CD8-positive, alpha-beta memory T cell (primary cell): ENCODE measurements around the gene ORAI3. TPM values are rescaled to one million over a fixed set of nuclear protein-coding genes. Genes with fewer than 3 reads are reported as not detected.
A peak's percentile ranks its signal among the peaks of the same experiment; 100 is the strongest.

Source experiments
- CTCF ChIA-PET: fragments of 350-600 bp; sonication (Branson Sonifier 250); formaldehyde crosslinking; loops from one replicate; lab custom pipeline; 2021; ENCODE audit warnings: antibody characterized with exemption; lab: Charles Lee
- POLR2A ChIA-PET: fragments of 350-600 bp; sonication (Branson Sonifier 250); formaldehyde crosslinking; loops from one replicate; lab custom pipeline; 2021; ENCODE audit warnings: antibody characterized with exemption; lab: Charles Lee
- DNase-seq, 5 donors: peaks; one replicate each; pipeline versions ENCODE4 v3.0.0 to v3.0.0-alpha.2; 2020 to 2022; ENCODE audit warnings: mixed read lengths in 1 of 5
- H3K27ac ChIP-seq: one replicate; pipeline ENCODE4 v1.7.0; 2013; ENCODE audit warnings: low read depth, mild to moderate bottlenecking, low read length, moderate library complexity
- H3K27me3 ChIP-seq: 2 replicates; pipeline ENCODE4 v1.7.0; 2013; ENCODE audit warnings: low read length, mild to moderate bottlenecking; ENCODE audit not compliant: insufficient read depth, poor library complexity, severe bottlenecking
- H3K36me3 ChIP-seq: 2 replicates; pipeline ENCODE4 v1.7.0; 2013; ENCODE audit warnings: mild to moderate bottlenecking, low read length, moderate library complexity; ENCODE audit not compliant: insufficient read depth
- H3K4me1 ChIP-seq: 2 replicates; pipeline ENCODE4 v1.7.0; 2013; ENCODE audit warnings: mild to moderate bottlenecking, low read length, moderate library complexity; ENCODE audit not compliant: insufficient read depth
- H3K4me3 ChIP-seq: 2 replicates; pipeline ENCODE4 v1.7.0; 2013; ENCODE audit warnings: mild to moderate bottlenecking, low read length
- H3K9me3 ChIP-seq: 2 replicates; pipeline ENCODE4 v1.7.0; 2013; ENCODE audit warnings: mild to moderate bottlenecking, low read length
- H3K27ac Mint-ChIP-seq, 8 donors: one replicate each; pipeline ENCODE4 v1.8.0; 2020 to 2021; ENCODE audit warnings: mixed read lengths in 8 of 8, mild to moderate bottlenecking in 6 of 8, inconsistent platforms in 3 of 8, moderate library complexity in 3 of 8
- H3K27me3 Mint-ChIP-seq, 2 donors: one replicate each; pipeline ENCODE4 v1.8.0; 2020 to 2021; ENCODE audit warnings: mixed read lengths in 2 of 2, mild to moderate bottlenecking in 1 of 2, moderate library complexity in 1 of 2
- H3K36me3 Mint-ChIP-seq, 3 donors: one replicate each; pipeline ENCODE4 v1.8.0; 2020 to 2021; ENCODE audit warnings: mixed read lengths in 3 of 3, inconsistent platforms in 1 of 3, mild to moderate bottlenecking in 1 of 3
- H3K4me1 Mint-ChIP-seq, 3 donors: one replicate each; pipeline ENCODE4 v1.8.0; 2020 to 2021; ENCODE audit warnings: mixed read lengths in 3 of 3, inconsistent platforms in 1 of 3, mild to moderate bottlenecking in 1 of 3
- H3K4me3 Mint-ChIP-seq, 7 donors: one replicate each; pipeline ENCODE4 v1.8.0; 2020 to 2021; ENCODE audit warnings: mixed read lengths in 7 of 7, mild to moderate bottlenecking in 6 of 7, moderate library complexity in 4 of 7, inconsistent platforms in 2 of 7
- H3K9me3 Mint-ChIP-seq, 5 donors: one replicate each; pipeline ENCODE4 v1.8.0; 2020 to 2022; ENCODE audit warnings: mixed read lengths in 5 of 5, mild to moderate bottlenecking in 3 of 5, moderate library complexity in 2 of 5, inconsistent platforms in 1 of 5
- polyA plus RNA-seq: library from polyadenylated mRNA; unstranded; fragments of 300-500 nt; fragmentation: Illumina TruSeq; gene quantifications from one replicate; pipeline ENCODE4 v1.2.3, GENCODE V29; 2021
- total RNA-seq, 2 experiments: library from RNA; stranded (reverse); gene quantifications; one replicate each; pipeline ENCODE4 v1.2.3, GENCODE V29; 2021

The ORAI3 gene
- total and polyA plus RNA-seq, 3 experiments from 2014 or later, result 8.5 to 25.8 (median 8.8) TPM

- H3K4me1 ChIP-seq, result no peaks in the 10 kb centered on the region
- no peak overlapping the region for H3K27ac Mint-ChIP-seq
- ChIA-PET CTCF (no interaction called here), POLR2A (no interaction called here)
- no peak overlapping the region for H3K27ac ChIP-seq
- H3K27me3 Mint-ChIP-seq, result no peaks in the 10 kb centered on the region
- H3K36me3 Mint-ChIP-seq, result peaks cover 26 to 84% (median 33%) of the 10 kb centered on the region in 3 donors
- H3K27me3 ChIP-seq, result no peaks in the 10 kb centered on the region
- no peaks in the 10 kb centered on the region for H3K9me3 Mint-ChIP-seq
- no peaks in the 10 kb centered on the region for H3K9me3 ChIP-seq
- peaks cover 0 to 7% (median 7%) of the 10 kb centered on the region in 3 donors for H3K4me1 Mint-ChIP-seq
- no peak for DNase-seq
- peaks cover 51% of the 10 kb centered on the region for H3K36me3 ChIP-seq
- no peak overlapping the region for H3K4me3 ChIP-seq
- H3K4me3 Mint-ChIP-seq, result no peak overlapping the region
These were observed 20.5 kb downstream of the ORAI3 start for GRCh38 chr16:30969246-30969842.

GRCh38 chr16:30971298-30971697, 22.4 kb downstream of the ORAI3 start:
- H3K4me1 ChIP-seq, result no peaks in the 10 kb centered on the region

GRCh38 chr16:30972872-30973271, 24.0 kb downstream of the ORAI3 start:
- H3K4me3 ChIP-seq, result no peak overlapping the region
- Mint-ChIP-seq H3K4me3 (no peak overlapping the region), H3K36me3 (peaks cover 22 to 83% (median 29%) of the 10 kb centered on the region in 3 donors), H3K27ac (peak overlapping the region in 1 of 8 donors; percentile 17), H3K27me3 (no peaks in the 10 kb centered on the region), H3K4me1 (peaks cover 0 to 8% (median 6%) of the 10 kb centered on the region in 3 donors), H3K9me3 (no peaks in the 10 kb centered on the region)
- no peak for DNase-seq
- CTCF ChIA-PET, result interaction anchor here (0.7 kb wide), 1 partner anchor 97 kb away, joined by 3 read pairs; no protein-coding TSS in a partner anchor
- peaks cover 46% of the 10 kb centered on the region for H3K36me3 ChIP-seq
- H3K27me3 ChIP-seq, result no peaks in the 10 kb centered on the region
- H3K9me3 ChIP-seq, result no peaks in the 10 kb centered on the region
- no peaks in the 10 kb centered on the region for H3K4me1 ChIP-seq
- POLR2A ChIA-PET, result no interaction called here
- H3K27ac ChIP-seq, result no peak overlapping the region

More at GRCh38 chr16:30971298-30971697, 22.4 kb downstream of the ORAI3 start:
- Histone ChIP-seq H3K36me3 (peaks cover 46% of the 10 kb centered on the region), H3K27ac (no peak overlapping the region), H3K9me3 (no peaks in the 10 kb centered on the region), H3K27me3 (no peaks in the 10 kb centered on the region), H3K4me3 (no peak overlapping the region)
- CTCF ChIA-PET, result no interaction called here
- H3K27me3 Mint-ChIP-seq, result no peaks in the 10 kb centered on the region
- H3K27ac Mint-ChIP-seq, result no peak overlapping the region
- H3K4me1 Mint-ChIP-seq, result peaks cover 0 to 9% (median 7%) of the 10 kb centered on the region in 3 donors
- H3K4me3 Mint-ChIP-seq, result no peak overlapping the region
- POLR2A ChIA-PET, result no interaction called here
- peaks cover 20 to 84% (median 35%) of the 10 kb centered on the region in 3 donors for H3K36me3 Mint-ChIP-seq
- H3K9me3 Mint-ChIP-seq, result no peaks in the 10 kb centered on the region
- no peak for DNase-seq

GRCh38 chr16:30974348-30974747, 25.5 kb downstream of the ORAI3 start:
- no peaks in the 10 kb centered on the region for H3K27me3 ChIP-seq
- POLR2A ChIA-PET, result no interaction called here
- H3K27ac ChIP-seq, result no peak overlapping the region
- peak overlapping the region in 5 of 8 donors; percentile 36 to 77 (median 47) for H3K27ac Mint-ChIP-seq
- no peaks in the 10 kb centered on the region for H3K9me3 Mint-ChIP-seq
- peaks cover 0 to 7% (median 6%) of the 10 kb centered on the region in 3 donors for H3K4me1 Mint-ChIP-seq
- no peak overlapping the region for H3K4me3 Mint-ChIP-seq
- peaks cover 18 to 85% (median 32%) of the 10 kb centered on the region in 3 donors for H3K36me3 Mint-ChIP-seq
- no peaks in the 10 kb centered on the region for H3K27me3 Mint-ChIP-seq
- no peak for DNase-seq
- H3K36me3 ChIP-seq, result peaks cover 39% of the 10 kb centered on the region
- H3K4me1 ChIP-seq, result no peaks in the 10 kb centered on the region
- no peak overlapping the region for H3K4me3 ChIP-seq
- CTCF ChIA-PET, result no interaction called here
- H3K9me3 ChIP-seq, result no peaks in the 10 kb centered on the region

GRCh38 chr16:30976486-30976885, 27.6 kb downstream of the ORAI3 start:
- Mint-ChIP-seq H3K4me1 (peaks cover 0 to 7% (median 6%) of the 10 kb centered on the region in 3 donors), H3K27ac (peak overlapping the region in 2 of 8 donors; percentile 73 to 81), H3K4me3 (no peak overlapping the region), H3K27me3 (no peaks in the 10 kb centered on the region), H3K9me3 (no peaks in the 10 kb centered on the region), H3K36me3 (peaks cover 14 to 83% (median 23%) of the 10 kb centered on the region in 3 donors)
- CTCF ChIA-PET, result no interaction called here
- Histone ChIP-seq H3K4me1 (no peaks in the 10 kb centered on the region), H3K36me3 (peaks cover 24% of the 10 kb centered on the region), H3K27ac (no peak overlapping the region), H3K27me3 (no peaks in the 10 kb centered on the region), H3K9me3 (no peaks in the 10 kb centered on the region), H3K4me3 (no peak overlapping the region)
- no peak for DNase-seq
- POLR2A ChIA-PET, result no interaction called here

- no peak overlapping the region for H3K4me3 Mint-ChIP-seq
- no peaks in the 10 kb centered on the region for H3K9me3 ChIP-seq
- POLR2A ChIA-PET, result no interaction called here
- no peak overlapping the region for H3K27ac ChIP-seq
- peaks cover 9 to 81% (median 20%) of the 10 kb centered on the region in 3 donors for H3K36me3 Mint-ChIP-seq
- no peaks in the 10 kb centered on the region for H3K27me3 Mint-ChIP-seq
- peaks cover 0 to 7% (median 3%) of the 10 kb centered on the region in 3 donors for H3K4me1 Mint-ChIP-seq
- CTCF ChIA-PET, result no interaction called here
- H3K27me3 ChIP-seq, result no peaks in the 10 kb centered on the region
- no peaks in the 10 kb centered on the region for H3K9me3 Mint-ChIP-seq
- no peak for DNase-seq
- peaks cover 20% of the 10 kb centered on the region for H3K36me3 ChIP-seq
- H3K4me1 ChIP-seq, result no peaks in the 10 kb centered on the region
- H3K27ac Mint-ChIP-seq, result peak overlapping the region in 2 of 8 donors; percentile 57 to 87
- no peak overlapping the region for H3K4me3 ChIP-seq
These were observed 28.6 kb downstream of the ORAI3 start for GRCh38 chr16:30977502-30977901.

- no peak overlapping the region for H3K4me3 ChIP-seq
- no peaks in the 10 kb centered on the region for H3K27me3 ChIP-seq
- H3K27ac Mint-ChIP-seq, result peak overlapping the region in 1 of 8 donors; percentile 36
- CTCF ChIA-PET, result no interaction called here
- no peaks in the 10 kb centered on the region for H3K4me1 ChIP-seq
- H3K27me3 Mint-ChIP-seq, result no peaks in the 10 kb centered on the region
- peaks cover 4% of the 10 kb centered on the region for H3K36me3 ChIP-seq
- H3K9me3 ChIP-seq, result no peaks in the 10 kb centered on the region
- H3K36me3 Mint-ChIP-seq, result peaks cover 5 to 80% (median 8%) of the 10 kb centered on the region in 3 donors
- no peaks in the 10 kb centered on the region for H3K9me3 Mint-ChIP-seq
- no peak for DNase-seq
- no peak overlapping the region for H3K27ac ChIP-seq
- peaks cover 0 to 7% (median under 1%) of the 10 kb centered on the region in 3 donors for H3K4me1 Mint-ChIP-seq
- no peak overlapping the region for H3K4me3 Mint-ChIP-seq
- POLR2A ChIA-PET, result no interaction called here
These were observed 30.5 kb downstream of the ORAI3 start for GRCh38 chr16:30979170-30980022.

- Mint-ChIP-seq H3K36me3 (peaks cover 3 to 75% (median 8%) of the 10 kb centered on the region in 3 donors), H3K9me3 (no peaks in the 10 kb centered on the region), H3K27ac (no peak overlapping the region), H3K27me3 (no peaks in the 10 kb centered on the region), H3K4me1 (peaks cover 0 to 7% (median 0%) of the 10 kb centered on the region in 3 donors), H3K4me3 (peak overlapping the region in 1 of 7 donors; percentile 48)
- H3K9me3 ChIP-seq, result no peaks in the 10 kb centered on the region
- no peak for DNase-seq
- H3K4me3 ChIP-seq, result no peak overlapping the region
- H3K4me1 ChIP-seq, result no peaks in the 10 kb centered on the region
- H3K27ac ChIP-seq, result no peak overlapping the region
- CTCF ChIA-PET, result no interaction called here
- POLR2A ChIA-PET, result no interaction called here
- no peaks in the 10 kb centered on the region for H3K27me3 ChIP-seq
- H3K36me3 ChIP-seq, result peaks cover 4% of the 10 kb centered on the region
These were observed 31.1 kb downstream of the ORAI3 start for GRCh38 chr16:30980023-30980371.
